Measurements from ENCODE around the gene TADA3.
A peak's percentile ranks its signal among the peaks of the same experiment; 100 is the strongest.

The TADA3 gene

GRCh38 chr3:9770276-9770812 lies 21.9 kb downstream of the TADA3 start:
- TF ChIP-seq CTCF (IDR thresholded peaks at IDR 0.05; ENCODE audit: low read depth, low read length), result no peak
- peak overlapping the region; percentile 37 to 66 for H3K4me3 ChIP-seq (replicated peaks in 1 of 2; ENCODE audit: low read depth in 2 of 2, low read length in 2 of 2)
- peak in 1 of 2 donors; percentile 91 for DNase-seq (ENCODE audit: low read depth in 2 of 2)

GRCh38 chr3:9769426-9770275 lies 22.6 kb downstream of the TADA3 start, which contains the start of gene CAMK1:
Gene CAMK1 (minus strand): TSS chr3:9769947. CDS start chr3:9767749, 2,198 bp downstream.
- peak within 1 kb of the TSS; percentile 63 to 66 for H3K4me3 ChIP-seq (replicated peaks in 1 of 2; ENCODE audit: low read depth in 2 of 2, low read length in 2 of 2)
- TF ChIP-seq CTCF (IDR thresholded peaks at IDR 0.05; ENCODE audit: low read depth, low read length), result no peak
- peak; percentile 52 to 78 for DNase-seq (ENCODE audit: low read depth in 2 of 2)

GRCh38 chr3:9769012-9769411 lies 23.3 kb downstream of the TADA3 start:
- no peak for DNase-seq (ENCODE audit: low read depth in 2 of 2)
- no peak for TF ChIP-seq CTCF (IDR thresholded peaks at IDR 0.05; ENCODE audit: low read depth, low read length)
- H3K4me3 ChIP-seq (replicated peaks in 1 of 2; ENCODE audit: low read depth in 2 of 2, low read length in 2 of 2), result peak overlapping the region; percentile 63 to 66

- no peak for TF ChIP-seq CTCF (IDR thresholded peaks at IDR 0.05; ENCODE audit: low read depth, low read length)
- DNase-seq (ENCODE audit: low read depth in 2 of 2), result no peak
- H3K4me3 ChIP-seq (replicated peaks in 1 of 2; ENCODE audit: low read depth in 2 of 2, low read length in 2 of 2), result no peak overlapping the region
These were observed 24.0 kb downstream of the TADA3 start for GRCh38 chr3:9768141-9768775.

GRCh38 chr3:9767418-9767817 lies 24.9 kb downstream of the TADA3 start:
- no peak for TF ChIP-seq CTCF (IDR thresholded peaks at IDR 0.05; ENCODE audit: low read depth, low read length)
- no peak for DNase-seq (ENCODE audit: low read depth in 2 of 2)
- no peak overlapping the region for H3K4me3 ChIP-seq (replicated peaks in 1 of 2; ENCODE audit: low read depth in 2 of 2, low read length in 2 of 2)

- H3K4me3 ChIP-seq (replicated peaks in 1 of 2; ENCODE audit: low read depth in 2 of 2, low read length in 2 of 2), result no peak overlapping the region
- TF ChIP-seq CTCF (IDR thresholded peaks at IDR 0.05; ENCODE audit: low read depth, low read length), result no peak
- DNase-seq (ENCODE audit: low read depth in 2 of 2), result no peak
These were observed 26.4 kb downstream of the TADA3 start for GRCh38 chr3:9765865-9766264.
